B cell (primary cell): ENCODE measurements around the gene NPM3. TPM values are rescaled to one million over a fixed set of nuclear protein-coding genes. Genes with fewer than 3 reads are reported as not detected.

Source experiments
- ATAC-seq: fragments of 200-7000 bp; cut with Tn5 transposase; one replicate; pipeline ENCODE4 v1.10.0; 2021; ENCODE audit warnings: low read depth, mild to moderate bottlenecking, moderate number of reproducible peaks, moderate library complexity
- CTCF ChIA-PET: fragments of 350-600 bp; sonication (Branson Sonifier 250); formaldehyde crosslinking; loops from one replicate; lab custom pipeline; 2021; ENCODE audit warnings: antibody characterized with exemption, inconsistent platforms; lab: Charles Lee
- POLR2A ChIA-PET: fragments of 350-600 bp; sonication (Branson Sonifier 250); formaldehyde crosslinking; loops from one replicate; lab custom pipeline; 2021; ENCODE audit warnings: antibody characterized with exemption; lab: Charles Lee
- DNase-seq: peaks from one replicate; pipeline ENCODE4 v3.0.0; 2013
- H2AFZ ChIP-seq: 2 replicates; pipeline ENCODE4 v1.6.1; 2012; ENCODE audit warnings: mild to moderate bottlenecking, low read depth, low read length; ENCODE audit not compliant: insufficient read depth, poor library complexity, severe bottlenecking
- H3K27ac ChIP-seq, 2 donors: 1 replicate in 1 of 2; 2 replicates in 1 of 2; pipeline ENCODE4 v1.5.1; 2012 to 2013; ENCODE audit warnings: low read length in 2 of 2, mild to moderate bottlenecking in 2 of 2, moderate library complexity in 1 of 2
- H3K27me3 ChIP-seq, 4 experiments: fragments of 200-600 bp in 1 of 4; sonication (generic) in 1 of 4; replicated peaks in 1 of 4; 1 replicate in 2 of 4; 2 replicates in 2 of 4; pipeline versions ENCODE4 v1.6.1 to v1.7.0; 2013 to 2016; ENCODE audit warnings: low read length in 3 of 4, mild to moderate bottlenecking in 2 of 4, mixed read lengths in 1 of 4, moderate library complexity in 1 of 4; ENCODE audit not compliant: insufficient read depth in 4 of 4, control insufficient read depth in 3 of 4; ENCODE audit errors: control extremely low read depth in 1 of 4
- H3K36me3 ChIP-seq, 2 experiments: replicated peaks in 1 of 2; 1 replicate in 1 of 2; 2 replicates in 1 of 2; pipeline versions ENCODE4 v1.6.1 to v1.7.1; 2013; ENCODE audit warnings: low read length in 1 of 2; ENCODE audit not compliant: insufficient read depth in 2 of 2, control insufficient read depth in 1 of 2; ENCODE audit errors: control extremely low read depth in 1 of 2, extremely low read depth in 1 of 2
- H3K4me1 ChIP-seq, 2 donors: fragments of 200-600 bp in 1 of 2; sonication (generic) in 1 of 2; 1 replicate in 1 of 2; 2 replicates in 1 of 2; pipeline versions ENCODE4 v1.5.1 to v1.6.1; 2013 to 2017; ENCODE audit warnings: low read length in 2 of 2; ENCODE audit not compliant: control insufficient read depth in 2 of 2, insufficient read depth in 2 of 2
- H3K4me2 ChIP-seq: replicated peaks from 2 replicates; pipeline ENCODE3; 2012; ENCODE audit warnings: mild to moderate bottlenecking, low read depth, low read length; ENCODE audit not compliant: poor library complexity, severe bottlenecking
- H3K4me3 ChIP-seq, 5 experiments: fragments of 200-600 bp in 1 of 5; sonication (generic) in 1 of 5; 1 replicate in 3 of 5; 2 replicates in 2 of 5; pipeline versions ENCODE4 v1.5.1 to v1.7.0; 2011 to 2016; ENCODE audit warnings: low read length in 4 of 5, mild to moderate bottlenecking in 4 of 5, low read depth in 2 of 5, control low read depth in 1 of 5, moderate library complexity in 1 of 5; ENCODE audit not compliant: insufficient read depth in 1 of 5; ENCODE audit errors: control extremely low read depth in 1 of 5, extremely low read depth in 1 of 5
- H3K79me2 ChIP-seq: fragments of 200-600 bp; sonication (generic); one replicate; pipeline ENCODE4 v1.6.0; 2016; ENCODE audit warnings: low read length; ENCODE audit not compliant: control insufficient read depth, insufficient read depth
- H3K9ac ChIP-seq: fragments of 200-600 bp; sonication (generic); 2 replicates; pipeline ENCODE4 v1.6.1; 2017; ENCODE audit warnings: mild to moderate bottlenecking, low read length, moderate library complexity
- H3K9me3 ChIP-seq, 3 donors: one replicate each; pipeline versions ENCODE4 v1.6.1 to v1.7.1; 2013; ENCODE audit warnings: low read length in 2 of 3; ENCODE audit not compliant: control insufficient read depth in 2 of 3, insufficient read depth in 1 of 3; ENCODE audit errors: control extremely low read depth in 1 of 3
- H4K20me1 ChIP-seq: 2 replicates; pipeline ENCODE4 v1.6.0; 2012; ENCODE audit warnings: mild to moderate bottlenecking, low read length; ENCODE audit not compliant: insufficient read depth, control insufficient read depth, poor library complexity, severe bottlenecking
- H3K27ac Mint-ChIP-seq: one replicate; pipeline ENCODE4 v1.8.0; 2021; ENCODE audit warnings: mixed read lengths
- H3K27me3 Mint-ChIP-seq: one replicate; pipeline ENCODE4 v1.8.0; 2021; ENCODE audit warnings: mixed read lengths
- H3K4me1 Mint-ChIP-seq: one replicate; pipeline ENCODE4 v1.8.0; 2021; ENCODE audit warnings: mixed read lengths
- H3K4me3 Mint-ChIP-seq: one replicate; pipeline ENCODE4 v1.8.0; 2021; ENCODE audit warnings: mixed read lengths
- H3K9me3 Mint-ChIP-seq: one replicate; pipeline ENCODE4 v1.8.0; 2022; ENCODE audit warnings: mixed read lengths; ENCODE audit not compliant: insufficient read depth
- EZH2 ChIP-seq: IDR thresholded peaks from 2 replicates; pipeline ENCODE4 v1.6.1; 2012; ENCODE audit warnings: borderline replicate concordance, low read depth, mild to moderate bottlenecking, moderate library complexity, low read length; ENCODE audit not compliant: insufficient read depth, poor library complexity, severe bottlenecking
- WGBS: methylation state at CpG from one replicate; pipeline ENCODE4 v1.1.5; 2013; ENCODE audit warnings: missing lambda C conversion rate; ENCODE audit not compliant: insufficient coverage; 5-methylcytosine and 5-hydroxymethylcytosine counted together
- intact Hi-C: fragments of 100-400 bp; cut with micrococcal nuclease; formaldehyde crosslinking; loops from one replicate; pipeline ENCODE4 v1.10.0; 2022
- polyA plus RNA-seq: library from polyadenylated mRNA; depleted of rRNA; stranded (reverse); fragments of >200 nt; gene quantifications from 2 replicates; pipeline ENCODE4 v1.2.3, GENCODE V29; 2012
- total RNA-seq, 2 donors: library from RNA; stranded (reverse); fragments of 120-200 nt in 1 of 2; gene quantifications; 1 replicate in 1 of 2; 2 replicates in 1 of 2; pipeline versions ENCODE4 v1.2.3 to v1.2.4, GENCODE V29; 2013 to 2022
- TF ChIP-seq, protein P1 (sequence below): fragments of 200-600 bp; IDR thresholded peaks from one replicate; pipeline ENCODE4 v1.8.0; 2022; ENCODE audit warnings: antibody characterized with exemption, mild to moderate bottlenecking

Gene NPM3
- total and polyA plus RNA-seq, 2 donors (not counting 1 experiment from before 2014, with no cell fraction given) = 7.7 to 13.5 TPM

GRCh38 chr10:101778151-101778780, 5.0 kb downstream of the NPM3 start:
- Histone ChIP-seq H3K27ac (no peak overlapping the region), H2AFZ (no peak overlapping the region), H4K20me1 (peaks cover 39% of the 10 kb centered on the region), H3K9me3 (peaks cover 0 to 21% (median 0%) of the 10 kb centered on the region in 3 donors), H3K36me3 (no peaks in the 10 kb centered on the region), H3K27me3 (peaks cover 0 to 56% (median 33%) of the 10 kb centered on the region in 4 experiments), H3K4me2 (peak overlapping the region; percentile 92), H3K4me3 (peak overlapping the region in 2 of 5 experiments; percentile 57 to 77), H3K79me2 (peaks cover 24% of the 10 kb centered on the region), H3K4me1 (peaks cover 57 to 74% of the 10 kb centered on the region in 2 donors), H3K9ac (peak overlapping the region; percentile 72)
- intact Hi-C loops = no loop called here
- POLR2A ChIA-PET = interaction anchor here (0.6 kb wide), 1 partner anchor 10 kb away, joined by 7 read pairs; no protein-coding TSS in a partner anchor
- Mint-ChIP-seq H3K9me3 (no peaks in the 10 kb centered on the region), H3K27me3 (peaks cover 37% of the 10 kb centered on the region), H3K4me1 (peaks cover 69% of the 10 kb centered on the region), H3K4me3 (peak overlapping the region; percentile 91), H3K27ac (peak overlapping the region; percentile 16)
- DNase-seq (peak; percentile 34), ATAC-seq (no peak)
- 69% methylated on average over 11 of the region's 12 CpGs for WGBS
- CTCF ChIA-PET = interaction anchor here (0.9 kb wide), 1 partner anchor 40 kb away, joined by 4 read pairs; the partner anchor contains the start of gene OGA
- TF ChIP-seq, protein P1, sequence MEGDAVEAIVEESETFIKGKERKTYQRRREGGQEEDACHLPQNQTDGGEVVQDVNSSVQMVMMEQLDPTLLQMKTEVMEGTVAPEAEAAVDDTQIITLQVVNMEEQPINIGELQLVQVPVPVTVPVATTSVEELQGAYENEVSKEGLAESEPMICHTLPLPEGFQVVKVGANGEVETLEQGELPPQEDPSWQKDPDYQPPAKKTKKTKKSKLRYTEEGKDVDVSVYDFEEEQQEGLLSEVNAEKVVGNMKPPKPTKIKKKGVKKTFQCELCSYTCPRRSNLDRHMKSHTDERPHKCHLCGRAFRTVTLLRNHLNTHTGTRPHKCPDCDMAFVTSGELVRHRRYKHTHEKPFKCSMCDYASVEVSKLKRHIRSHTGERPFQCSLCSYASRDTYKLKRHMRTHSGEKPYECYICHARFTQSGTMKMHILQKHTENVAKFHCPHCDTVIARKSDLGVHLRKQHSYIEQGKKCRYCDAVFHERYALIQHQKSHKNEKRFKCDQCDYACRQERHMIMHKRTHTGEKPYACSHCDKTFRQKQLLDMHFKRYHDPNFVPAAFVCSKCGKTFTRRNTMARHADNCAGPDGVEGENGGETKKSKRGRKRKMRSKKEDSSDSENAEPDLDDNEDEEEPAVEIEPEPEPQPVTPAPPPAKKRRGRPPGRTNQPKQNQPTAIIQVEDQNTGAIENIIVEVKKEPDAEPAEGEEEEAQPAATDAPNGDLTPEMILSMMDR = no peak
- TF ChIP-seq EZH2 = no peak

DNA sequence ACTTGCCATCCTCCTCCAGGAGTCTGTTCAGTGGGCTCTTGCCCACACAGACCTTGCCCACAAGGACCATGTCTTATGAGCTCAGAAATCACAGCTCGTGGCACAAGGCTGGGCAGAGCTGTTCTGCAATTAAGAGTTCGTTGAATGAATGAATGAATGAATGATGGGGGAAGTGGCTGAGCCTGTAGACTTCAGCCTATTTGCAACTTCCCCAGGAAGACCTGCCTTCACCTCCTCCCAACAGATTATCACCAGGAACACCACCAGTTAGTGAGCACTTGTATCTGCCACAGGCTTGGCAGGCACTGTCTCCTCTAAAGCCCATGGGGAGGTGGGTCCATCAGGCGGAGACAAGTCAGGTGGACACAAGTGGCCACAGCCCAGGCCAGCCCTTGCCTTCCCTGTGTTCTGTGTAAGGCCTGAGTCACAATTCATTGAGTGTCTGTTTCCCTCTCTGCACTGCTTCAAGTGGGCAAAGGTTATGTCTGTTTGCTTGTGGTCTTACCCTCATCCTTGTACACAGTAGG, 5.6 kb downstream of the NPM3 start:
- H3K9me3 ChIP-seq = peaks cover 0 to 21% (median 0%) of the 10 kb centered on the region in 3 donors
- TF ChIP-seq EZH2 = no peak
- TF ChIP-seq, protein P1 = no peak
- H3K36me3 ChIP-seq = no peaks in the 10 kb centered on the region
- H3K27ac ChIP-seq = no peak overlapping the region
- peaks cover 38% of the 10 kb centered on the region for H4K20me1 ChIP-seq
- peaks cover 0 to 62% (median 37%) of the 10 kb centered on the region in 4 experiments for H3K27me3 ChIP-seq
- H3K9ac ChIP-seq = no peak overlapping the region
- ChIA-PET POLR2A (no interaction called here), CTCF (no interaction called here)
- no peak overlapping the region for H3K4me3 ChIP-seq
- H3K4me1 Mint-ChIP-seq = peaks cover 63% of the 10 kb centered on the region
- ATAC-seq (no peak), DNase-seq (no peak)
- no peaks in the 10 kb centered on the region for H3K9me3 Mint-ChIP-seq
- WGBS = 100% methylated on average over 1 of the region's 3 CpGs
- H3K79me2 ChIP-seq = peaks cover 20% of the 10 kb centered on the region
- H3K27ac Mint-ChIP-seq = no peak overlapping the region
- peaks cover 55 to 70% of the 10 kb centered on the region in 2 donors for H3K4me1 ChIP-seq
- intact Hi-C loops = no loop called here
- peaks cover 43% of the 10 kb centered on the region for H3K27me3 Mint-ChIP-seq
- H3K4me3 Mint-ChIP-seq = peak overlapping the region; percentile 44
- no peak overlapping the region for H2AFZ ChIP-seq
- no peak overlapping the region for H3K4me2 ChIP-seq
